Liver (tissue), 9 donors: ENCODE measurements around the gene EXOC4. TPM values are rescaled to one million over a fixed set of nuclear protein-coding genes. Genes with fewer than 3 reads are reported as not detected.

Experiments used
- DNase-seq: peaks from one replicate; pipeline ENCODE4 v3.0.0-alpha.2; 2017; ENCODE audit warnings: low spot score
- H3K27ac ChIP-seq, 2 donors: one replicate each; pipeline ENCODE4 v1.7.0; 2013; ENCODE audit warnings: inconsistent platforms in 2 of 2, low read length in 2 of 2, control low read depth in 1 of 2, low read depth in 1 of 2, mild to moderate bottlenecking in 1 of 2
- H3K27me3 ChIP-seq, 4 donors: one replicate each; pipeline versions ENCODE4 v1.6.1 to v1.7.0; 2013; ENCODE audit warnings: low read length in 3 of 4, inconsistent platforms in 1 of 4, mild to moderate bottlenecking in 1 of 4, moderate library complexity in 1 of 4; ENCODE audit not compliant: control insufficient read depth in 4 of 4, insufficient read depth in 4 of 4
- H3K36me3 ChIP-seq, 4 donors: one replicate each; pipeline versions ENCODE4 v1.6.1 to v1.7.0; 2013; ENCODE audit warnings: low read length in 3 of 4, mild to moderate bottlenecking in 3 of 4, low read depth in 1 of 4, moderate library complexity in 1 of 4; ENCODE audit not compliant: control insufficient read depth in 4 of 4, insufficient read depth in 3 of 4
- H3K4me1 ChIP-seq, 4 donors: one replicate each; pipeline versions ENCODE4 v1.6.1 to v1.7.0; 2013; ENCODE audit warnings: low read length in 3 of 4, mild to moderate bottlenecking in 3 of 4, moderate library complexity in 1 of 4; ENCODE audit not compliant: control insufficient read depth in 4 of 4, insufficient read depth in 4 of 4
- H3K4me3 ChIP-seq, 3 donors: one replicate each; pipeline versions ENCODE4 v1.6.1 to v1.7.0; 2013; ENCODE audit warnings: low read length in 3 of 3, control low read depth in 1 of 3, low read depth in 1 of 3, mild to moderate bottlenecking in 1 of 3
- H3K9ac ChIP-seq, 2 donors: one replicate each; pipeline ENCODE4 v1.7.0; 2013; ENCODE audit warnings: low read length in 2 of 2, mild to moderate bottlenecking in 2 of 2, moderate library complexity in 2 of 2, control low read depth in 1 of 2, low read depth in 1 of 2
- H3K9me3 ChIP-seq, 4 donors: one replicate each; pipeline versions ENCODE4 v1.6.1 to v1.7.0; 2013; ENCODE audit warnings: low read length in 3 of 4; ENCODE audit not compliant: control insufficient read depth in 4 of 4
- EGR1 ChIP-seq, 2 donors: IDR thresholded peaks; 2 replicates each; pipeline ENCODE4 v1.6.1; 2016 to 2018; ENCODE audit warnings: antibody characterized with exemption in 2 of 2, low read depth in 2 of 2
- FOXA1 ChIP-seq: IDR thresholded peaks from 2 replicates; pipeline ENCODE4 v1.6.1; 2016; ENCODE audit warnings: antibody characterized with exemption
- FOXA2 ChIP-seq: IDR thresholded peaks from 2 replicates; pipeline ENCODE4 v1.6.1; 2016; ENCODE audit warnings: antibody characterized with exemption
- GABPA ChIP-seq, 2 donors: IDR thresholded peaks in 1 of 2; conservative IDR thresholded peaks in 1 of 2; 2 replicates each; pipeline ENCODE4 v1.6.1; 2016; ENCODE audit warnings: antibody characterized with exemption in 2 of 2, mild to moderate bottlenecking in 1 of 2, moderate library complexity in 1 of 2
- HNF4A ChIP-seq, 2 donors: conservative IDR thresholded peaks; 2 replicates each; pipeline ENCODE4 v1.6.1; 2016; ENCODE audit warnings: antibody characterized with exemption in 2 of 2, mild to moderate bottlenecking in 2 of 2
- JUND ChIP-seq, 2 donors: IDR thresholded peaks; 2 replicates each; pipeline ENCODE4 v1.6.1; 2016; ENCODE audit warnings: antibody characterized with exemption in 2 of 2
- NR2F2 ChIP-seq: IDR thresholded peaks from 2 replicates; pipeline ENCODE4 v1.6.1; 2016; ENCODE audit warnings: antibody characterized with exemption
- RAD21 ChIP-seq, 2 donors: IDR thresholded peaks; 2 replicates each; pipeline ENCODE4 v1.6.1; 2016; ENCODE audit warnings: antibody characterized with exemption in 2 of 2, mild to moderate bottlenecking in 2 of 2
- SP1 ChIP-seq: IDR thresholded peaks from 2 replicates; pipeline ENCODE4 v1.6.1; 2018; ENCODE audit warnings: antibody characterized with exemption, mild to moderate bottlenecking
- TAF1 ChIP-seq: conservative IDR thresholded peaks from 2 replicates; pipeline ENCODE4 v1.6.1; 2016; ENCODE audit warnings: antibody characterized with exemption, mild to moderate bottlenecking
- YY1 ChIP-seq: IDR thresholded peaks from 2 replicates; pipeline ENCODE4 v1.6.1; 2016; ENCODE audit warnings: antibody characterized with exemption, mild to moderate bottlenecking
- WGBS: extraction: QIAGEN DNeasy Blood & Tissue Kit; methylation state at CpG from one replicate; pipeline ENCODE4 v1.1.7; 2013; 5-methylcytosine and 5-hydroxymethylcytosine counted together
- polyA plus RNA-seq, 2 donors: library from polyadenylated mRNA; stranded (reverse) in 1 of 2; unstranded in 1 of 2; fragments of 200-250 nt in 1 of 2; fragments of >200 nt in 1 of 2; fragmentation: Nextera tagmentation in 1 of 2; extraction: Ambion mirVana in 1 of 2; gene quantifications; one replicate each; pipeline versions ENCODE4 v1.2.1 to v1.2.3, GENCODE V29; 2013 to 2015
- total RNA-seq, 2 donors: library from RNA; depleted of rRNA; stranded (reverse); fragments of >200 nt; gene quantifications; one replicate each; pipeline ENCODE4 v1.2.3, GENCODE V29; 2014
- TF ChIP-seq, protein P1 (sequence below): IDR thresholded peaks from 2 replicates; pipeline ENCODE4 v1.6.1; 2016; ENCODE audit warnings: antibody characterized with exemption
- TF ChIP-seq, protein P2 (sequence below): IDR thresholded peaks from 2 replicates; pipeline ENCODE4 v1.6.1; 2016; ENCODE audit warnings: antibody characterized with exemption
- TF ChIP-seq, protein P3 (sequence below): IDR thresholded peaks from 2 replicates; pipeline ENCODE4 v1.6.1; 2016; ENCODE audit warnings: antibody characterized with exemption, mild to moderate bottlenecking
- TF ChIP-seq, protein P4 (sequence below): IDR thresholded peaks from 2 replicates; pipeline ENCODE4 v1.6.1; 2016; ENCODE audit warnings: antibody characterized with exemption
- TF ChIP-seq, protein P5 (sequence below): fragments of 150-350 bp; IDR thresholded peaks from 2 replicates; pipeline ENCODE4 v1.5.1; 2017; ENCODE audit warnings: improper control_type of control experiment, low read depth, low read length; ENCODE audit not compliant: missing input control
- donor health status: healthy.
- donor health status: healthy.
- donor health status: healthy.
- donor health status: healthy.
- donor health status: healthy.

Gene EXOC4
- total and polyA plus RNA-seq, 4 donors, result 9.5 to 55.9 (median 23.6) TPM

DNA sequence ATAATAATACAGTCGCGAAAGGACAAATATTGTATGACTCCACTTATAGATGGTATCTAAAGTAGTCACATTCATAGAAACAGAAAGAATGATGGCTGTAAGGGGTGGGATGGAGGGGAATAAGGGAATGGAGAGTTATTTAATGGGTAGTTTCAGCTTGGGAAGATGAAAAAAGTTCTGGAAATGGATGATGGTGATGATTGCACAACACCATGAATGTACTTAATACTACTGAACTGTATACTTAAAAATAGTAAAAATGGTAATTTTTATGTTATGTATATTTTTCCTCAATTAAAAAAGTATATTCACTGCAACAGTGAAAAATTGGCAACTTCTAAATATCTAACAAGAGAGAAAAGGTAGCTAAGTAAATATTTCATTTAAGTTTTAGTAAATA lies 265.8 kb downstream of the EXOC4 start:
- Histone ChIP-seq H3K9ac (no peak overlapping the region), H3K27me3 (no peaks in the 10 kb centered on the region), H3K27ac (no peak overlapping the region), H3K4me3 (no peak overlapping the region), H3K36me3 (no peaks in the 10 kb centered on the region), H3K4me1 (no peaks in the 10 kb centered on the region), H3K9me3 (no peaks in the 10 kb centered on the region)
- no peak for TF ChIP-seq RAD21 (IDR thresholded peaks at IDR 0.05)
- TF ChIP-seq, protein P1, sequence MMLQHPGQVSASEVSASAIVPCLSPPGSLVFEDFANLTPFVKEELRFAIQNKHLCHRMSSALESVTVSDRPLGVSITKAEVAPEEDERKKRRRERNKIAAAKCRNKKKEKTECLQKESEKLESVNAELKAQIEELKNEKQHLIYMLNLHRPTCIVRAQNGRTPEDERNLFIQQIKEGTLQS, result no peak
- TF ChIP-seq, protein P2, sequence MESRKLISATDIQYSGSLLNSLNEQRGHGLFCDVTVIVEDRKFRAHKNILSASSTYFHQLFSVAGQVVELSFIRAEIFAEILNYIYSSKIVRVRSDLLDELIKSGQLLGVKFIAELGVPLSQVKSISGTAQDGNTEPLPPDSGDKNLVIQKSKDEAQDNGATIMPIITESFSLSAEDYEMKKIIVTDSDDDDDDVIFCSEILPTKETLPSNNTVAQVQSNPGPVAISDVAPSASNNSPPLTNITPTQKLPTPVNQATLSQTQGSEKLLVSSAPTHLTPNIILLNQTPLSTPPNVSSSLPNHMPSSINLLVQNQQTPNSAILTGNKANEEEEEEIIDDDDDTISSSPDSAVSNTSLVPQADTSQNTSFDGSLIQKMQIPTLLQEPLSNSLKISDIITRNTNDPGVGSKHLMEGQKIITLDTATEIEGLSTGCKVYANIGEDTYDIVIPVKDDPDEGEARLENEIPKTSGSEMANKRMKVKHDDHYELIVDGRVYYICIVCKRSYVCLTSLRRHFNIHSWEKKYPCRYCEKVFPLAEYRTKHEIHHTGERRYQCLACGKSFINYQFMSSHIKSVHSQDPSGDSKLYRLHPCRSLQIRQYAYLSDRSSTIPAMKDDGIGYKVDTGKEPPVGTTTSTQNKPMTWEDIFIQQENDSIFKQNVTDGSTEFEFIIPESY, result no peak
- no peak for TF ChIP-seq FOXA2
- WGBS, result 98% methylated on average over 2 of the region's 2 CpGs
- DNase-seq, result no peak

DNA sequence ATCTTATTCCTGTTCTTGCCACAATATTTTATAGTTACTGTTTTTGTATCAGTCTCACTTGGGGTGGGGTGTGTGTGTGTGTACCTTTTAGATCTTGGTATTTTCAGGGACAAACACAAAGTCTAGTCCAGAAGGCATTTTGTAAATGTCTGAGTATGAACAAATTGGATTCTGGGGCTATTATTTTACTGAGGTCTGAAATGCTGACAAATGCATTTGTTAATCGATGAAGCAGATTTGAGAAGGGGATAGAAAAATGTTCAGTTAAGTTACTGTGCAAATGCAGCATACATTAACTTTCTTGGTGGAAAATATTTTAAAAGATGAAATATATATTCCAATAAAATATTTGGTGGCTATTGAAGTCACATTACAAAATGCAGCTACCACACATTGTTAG lies 267.4 kb downstream of the EXOC4 start:
- Histone ChIP-seq H3K4me3 (no peak overlapping the region), H3K9ac (no peak overlapping the region), H3K4me1 (no peaks in the 10 kb centered on the region), H3K9me3 (no peaks in the 10 kb centered on the region), H3K36me3 (no peaks in the 10 kb centered on the region), H3K27me3 (no peaks in the 10 kb centered on the region), H3K27ac (no peak overlapping the region)
- no peak for DNase-seq
- WGBS, result 96% methylated on average over 1 of the region's 1 CpG
- no peak for TF ChIP-seq FOXA2
- TF ChIP-seq HNF4A (conservative IDR thresholded peaks at IDR 0.05), result no peak
- TF ChIP-seq, protein P1, result no peak
- TF ChIP-seq, protein P3, sequence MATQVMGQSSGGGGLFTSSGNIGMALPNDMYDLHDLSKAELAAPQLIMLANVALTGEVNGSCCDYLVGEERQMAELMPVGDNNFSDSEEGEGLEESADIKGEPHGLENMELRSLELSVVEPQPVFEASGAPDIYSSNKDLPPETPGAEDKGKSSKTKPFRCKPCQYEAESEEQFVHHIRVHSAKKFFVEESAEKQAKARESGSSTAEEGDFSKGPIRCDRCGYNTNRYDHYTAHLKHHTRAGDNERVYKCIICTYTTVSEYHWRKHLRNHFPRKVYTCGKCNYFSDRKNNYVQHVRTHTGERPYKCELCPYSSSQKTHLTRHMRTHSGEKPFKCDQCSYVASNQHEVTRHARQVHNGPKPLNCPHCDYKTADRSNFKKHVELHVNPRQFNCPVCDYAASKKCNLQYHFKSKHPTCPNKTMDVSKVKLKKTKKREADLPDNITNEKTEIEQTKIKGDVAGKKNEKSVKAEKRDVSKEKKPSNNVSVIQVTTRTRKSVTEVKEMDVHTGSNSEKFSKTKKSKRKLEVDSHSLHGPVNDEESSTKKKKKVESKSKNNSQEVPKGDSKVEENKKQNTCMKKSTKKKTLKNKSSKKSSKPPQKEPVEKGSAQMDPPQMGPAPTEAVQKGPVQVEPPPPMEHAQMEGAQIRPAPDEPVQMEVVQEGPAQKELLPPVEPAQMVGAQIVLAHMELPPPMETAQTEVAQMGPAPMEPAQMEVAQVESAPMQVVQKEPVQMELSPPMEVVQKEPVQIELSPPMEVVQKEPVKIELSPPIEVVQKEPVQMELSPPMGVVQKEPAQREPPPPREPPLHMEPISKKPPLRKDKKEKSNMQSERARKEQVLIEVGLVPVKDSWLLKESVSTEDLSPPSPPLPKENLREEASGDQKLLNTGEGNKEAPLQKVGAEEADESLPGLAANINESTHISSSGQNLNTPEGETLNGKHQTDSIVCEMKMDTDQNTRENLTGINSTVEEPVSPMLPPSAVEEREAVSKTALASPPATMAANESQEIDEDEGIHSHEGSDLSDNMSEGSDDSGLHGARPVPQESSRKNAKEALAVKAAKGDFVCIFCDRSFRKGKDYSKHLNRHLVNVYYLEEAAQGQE, result no peak
- no peak for TF ChIP-seq FOXA1
- TF ChIP-seq, protein P2, result no peak
- TF ChIP-seq SP1, result no peak
- TF ChIP-seq YY1, result no peak
- no peak for TF ChIP-seq EGR1 (IDR thresholded peaks at IDR 0.05; ENCODE audit: low read depth in 2 of 2)
- TF ChIP-seq JUND (IDR thresholded peaks at IDR 0.05), result no peak
- TF ChIP-seq RAD21 (IDR thresholded peaks at IDR 0.05), result no peak
- TF ChIP-seq, protein P4, sequence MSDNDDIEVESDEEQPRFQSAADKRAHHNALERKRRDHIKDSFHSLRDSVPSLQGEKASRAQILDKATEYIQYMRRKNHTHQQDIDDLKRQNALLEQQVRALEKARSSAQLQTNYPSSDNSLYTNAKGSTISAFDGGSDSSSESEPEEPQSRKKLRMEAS, result no peak
- TF ChIP-seq GABPA (IDR thresholded peaks at IDR 0.05 in 1 of 2, conservative IDR thresholded peaks at IDR 0.05 in 1 of 2), result no peak
- TF ChIP-seq NR2F2, result no peak
- TF ChIP-seq TAF1, result no peak
- TF ChIP-seq, protein P5, sequence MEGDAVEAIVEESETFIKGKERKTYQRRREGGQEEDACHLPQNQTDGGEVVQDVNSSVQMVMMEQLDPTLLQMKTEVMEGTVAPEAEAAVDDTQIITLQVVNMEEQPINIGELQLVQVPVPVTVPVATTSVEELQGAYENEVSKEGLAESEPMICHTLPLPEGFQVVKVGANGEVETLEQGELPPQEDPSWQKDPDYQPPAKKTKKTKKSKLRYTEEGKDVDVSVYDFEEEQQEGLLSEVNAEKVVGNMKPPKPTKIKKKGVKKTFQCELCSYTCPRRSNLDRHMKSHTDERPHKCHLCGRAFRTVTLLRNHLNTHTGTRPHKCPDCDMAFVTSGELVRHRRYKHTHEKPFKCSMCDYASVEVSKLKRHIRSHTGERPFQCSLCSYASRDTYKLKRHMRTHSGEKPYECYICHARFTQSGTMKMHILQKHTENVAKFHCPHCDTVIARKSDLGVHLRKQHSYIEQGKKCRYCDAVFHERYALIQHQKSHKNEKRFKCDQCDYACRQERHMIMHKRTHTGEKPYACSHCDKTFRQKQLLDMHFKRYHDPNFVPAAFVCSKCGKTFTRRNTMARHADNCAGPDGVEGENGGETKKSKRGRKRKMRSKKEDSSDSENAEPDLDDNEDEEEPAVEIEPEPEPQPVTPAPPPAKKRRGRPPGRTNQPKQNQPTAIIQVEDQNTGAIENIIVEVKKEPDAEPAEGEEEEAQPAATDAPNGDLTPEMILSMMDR, result no peak
